NCI-H1694 (cell line): ENCODE results near the gene NEAT1.

ENCODE experiments used
- DNase-seq: peaks from one replicate; lab custom pipeline; 2025; lab: John Stamatoyannopoulos, UW

NEAT1 gene

DNA sequence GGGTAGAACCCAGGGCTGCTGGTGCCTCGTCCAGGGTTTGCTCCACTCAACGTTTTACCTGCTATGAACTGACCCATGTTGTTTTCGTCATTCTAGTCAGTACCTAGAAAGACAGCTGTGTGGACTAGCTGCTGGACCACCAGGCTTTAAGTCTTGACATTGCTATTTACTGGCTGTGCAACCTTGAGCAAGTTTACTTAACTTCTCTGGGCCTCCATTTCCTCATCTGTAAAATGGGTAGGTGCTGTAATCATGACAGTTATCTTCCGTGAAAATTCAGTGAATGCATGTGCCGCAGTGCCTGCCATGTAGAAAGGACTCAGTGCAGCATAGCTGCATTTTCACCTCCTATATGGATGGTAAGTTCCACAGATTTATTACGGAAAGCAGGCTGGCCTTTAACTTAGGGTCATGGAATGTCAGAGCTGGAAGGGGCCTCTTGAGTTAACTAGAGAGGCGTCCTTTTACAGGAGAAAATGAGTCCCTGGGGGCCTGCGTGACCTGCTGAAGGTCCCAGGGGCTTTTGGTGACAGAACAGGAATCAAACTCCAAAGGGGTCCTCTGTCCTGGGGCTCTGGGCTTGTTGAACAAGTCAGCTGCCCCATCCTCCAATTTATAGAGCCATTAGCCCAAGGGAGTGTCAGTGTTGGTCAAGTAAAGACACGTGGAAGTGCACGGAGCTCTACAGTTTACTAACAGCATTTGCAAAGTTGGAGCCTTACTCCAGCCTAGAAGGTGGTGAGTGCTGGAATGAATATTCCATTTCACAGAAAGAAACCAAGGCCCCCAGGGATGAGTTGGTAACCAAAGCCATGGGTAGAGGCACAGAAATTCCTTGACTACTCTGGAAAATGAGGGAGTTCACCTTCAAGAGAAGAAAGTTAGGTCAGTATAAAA is 64.2 kb downstream of the NEAT1 start:
- DNase-seq = no peak

- peak; percentile 98 for DNase-seq
Measured at GRCh38 chr11:65487467-65488272, 65.1 kb downstream of the NEAT1 start.

DNA sequence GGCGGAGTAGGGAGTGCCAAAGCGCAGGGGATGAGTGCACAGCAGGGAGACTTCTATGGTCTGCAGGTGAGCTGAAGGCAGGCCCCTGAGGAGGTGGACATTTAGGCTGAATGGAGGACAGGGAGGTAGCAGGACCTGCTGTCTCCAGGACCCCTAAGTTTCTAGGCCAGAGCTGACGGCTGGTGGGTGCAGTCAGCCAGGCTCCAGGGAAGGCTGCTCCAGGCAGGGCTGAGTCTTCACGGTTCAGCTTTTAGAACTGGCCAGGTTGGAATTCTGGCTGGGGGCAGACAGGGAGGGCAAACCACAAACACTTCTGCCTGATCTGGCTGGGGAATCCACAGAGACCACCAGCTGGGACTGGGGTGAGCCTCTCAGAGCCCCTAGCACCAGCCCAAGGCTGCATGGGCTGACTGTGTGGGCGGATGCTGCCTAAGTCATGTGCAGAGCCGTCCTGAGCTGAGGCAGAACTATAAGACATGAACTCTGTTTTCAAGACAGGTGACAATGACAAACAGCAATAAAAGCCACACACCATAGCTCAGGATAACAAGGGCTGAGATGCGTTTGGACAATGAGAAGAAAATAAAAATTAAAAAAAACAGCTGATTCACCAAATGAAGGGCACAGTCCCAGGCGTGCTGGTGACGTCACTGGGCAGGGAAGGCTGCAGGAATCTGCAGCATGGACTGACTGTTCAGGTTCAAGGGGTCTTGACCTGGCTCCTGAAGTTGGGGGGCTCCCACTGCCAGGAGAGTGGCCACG is 65.9 kb downstream of the NEAT1 start:
- no peak for DNase-seq

GRCh38 chr11:65489035-65489705 is 66.6 kb downstream of the NEAT1 start:
- DNase-seq = no peak

- peak; percentile 46 for DNase-seq
Measured at GRCh38 chr11:65489706-65490320, 67.2 kb downstream of the NEAT1 start.

GRCh38 chr11:65491163-65491465 is 68.5 kb downstream of the NEAT1 start:
- DNase-seq = no peak

DNA sequence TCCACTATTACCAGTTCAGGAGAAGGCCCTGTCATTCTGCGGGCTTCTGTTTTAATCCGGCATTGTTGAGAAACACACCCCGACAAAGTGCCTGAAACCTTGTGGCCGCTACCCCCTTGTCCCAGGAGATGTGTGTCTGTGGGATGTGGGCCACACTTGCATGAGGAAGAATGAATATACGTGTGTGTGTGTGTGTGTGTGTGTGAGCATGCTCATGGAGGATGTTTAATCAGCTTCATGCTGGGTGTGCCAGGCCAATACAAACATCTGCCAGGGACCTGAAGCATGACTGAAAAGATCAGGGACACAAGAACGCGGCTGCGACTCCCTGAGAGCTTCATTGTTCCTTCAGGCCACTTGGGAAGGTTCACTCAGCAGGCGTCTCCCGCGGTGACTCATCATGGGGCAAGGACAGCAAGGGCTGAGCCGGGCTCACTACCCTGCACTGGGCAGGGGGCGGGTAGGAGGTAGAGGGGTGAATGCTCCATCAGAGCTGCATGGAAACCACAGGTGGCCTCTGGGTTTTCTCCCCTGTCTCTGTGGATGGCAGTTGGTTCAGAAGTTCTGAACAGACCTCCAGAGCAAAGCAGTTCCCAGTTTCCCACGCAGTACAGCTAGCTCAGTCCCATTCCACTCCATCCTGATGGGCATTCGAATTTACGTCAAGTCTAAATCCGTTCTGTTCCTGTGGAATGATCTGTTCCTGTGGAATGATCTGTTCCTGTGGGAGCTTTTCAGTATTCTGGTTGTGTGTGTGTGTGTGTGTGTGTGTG is 69.2 kb downstream of the NEAT1 start:
- peak; percentile 45 for DNase-seq

DNA sequence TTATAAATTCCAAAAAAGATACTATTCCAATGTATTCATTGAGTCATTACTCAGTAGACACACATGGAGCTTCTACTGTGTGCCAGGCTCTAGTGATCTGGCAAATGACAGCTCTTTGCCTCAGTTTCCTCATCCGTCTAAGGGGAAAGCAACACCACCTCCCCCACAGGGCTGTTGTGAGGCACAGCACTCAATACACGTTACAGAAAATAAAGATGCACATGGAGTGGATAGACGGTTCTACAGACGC is 69.7 kb downstream of the NEAT1 start:
- DNase-seq = no peak

DNA sequence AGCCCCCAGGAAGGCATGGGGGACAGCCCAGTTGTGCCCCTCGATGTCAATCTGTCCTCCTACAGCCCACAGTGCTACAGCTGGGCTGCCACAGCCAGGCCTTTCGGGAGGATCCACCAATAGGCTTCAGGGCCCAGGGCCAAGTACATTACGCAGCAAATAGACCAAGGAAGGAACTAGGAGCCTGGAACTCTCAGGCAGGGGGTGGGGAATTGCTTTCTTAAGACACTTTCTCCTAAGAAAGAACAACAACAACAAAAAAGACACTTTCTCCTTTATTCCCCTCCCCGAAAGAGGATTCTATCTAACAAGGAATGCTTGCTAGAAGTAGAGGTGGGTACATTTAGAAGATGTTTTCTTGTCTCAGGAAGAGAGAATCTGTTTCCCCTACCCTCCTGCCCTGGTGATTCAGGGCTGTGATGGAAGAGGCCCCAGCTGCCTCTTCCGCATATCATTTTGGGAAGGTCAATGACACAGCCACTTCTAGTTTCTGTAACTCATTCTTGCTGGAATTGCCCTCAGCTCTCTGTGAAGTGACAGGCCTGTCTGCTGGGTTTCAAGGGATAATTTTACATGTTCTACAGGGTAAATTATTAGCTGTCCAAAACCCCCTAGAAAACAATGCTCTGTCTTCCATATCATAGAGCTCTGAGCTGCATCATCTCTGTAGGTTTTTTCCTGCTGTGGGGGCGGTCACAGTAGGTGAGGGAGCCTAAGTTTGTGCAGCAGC is 70.2 kb downstream of the NEAT1 start:
- no peak for DNase-seq

DNA sequence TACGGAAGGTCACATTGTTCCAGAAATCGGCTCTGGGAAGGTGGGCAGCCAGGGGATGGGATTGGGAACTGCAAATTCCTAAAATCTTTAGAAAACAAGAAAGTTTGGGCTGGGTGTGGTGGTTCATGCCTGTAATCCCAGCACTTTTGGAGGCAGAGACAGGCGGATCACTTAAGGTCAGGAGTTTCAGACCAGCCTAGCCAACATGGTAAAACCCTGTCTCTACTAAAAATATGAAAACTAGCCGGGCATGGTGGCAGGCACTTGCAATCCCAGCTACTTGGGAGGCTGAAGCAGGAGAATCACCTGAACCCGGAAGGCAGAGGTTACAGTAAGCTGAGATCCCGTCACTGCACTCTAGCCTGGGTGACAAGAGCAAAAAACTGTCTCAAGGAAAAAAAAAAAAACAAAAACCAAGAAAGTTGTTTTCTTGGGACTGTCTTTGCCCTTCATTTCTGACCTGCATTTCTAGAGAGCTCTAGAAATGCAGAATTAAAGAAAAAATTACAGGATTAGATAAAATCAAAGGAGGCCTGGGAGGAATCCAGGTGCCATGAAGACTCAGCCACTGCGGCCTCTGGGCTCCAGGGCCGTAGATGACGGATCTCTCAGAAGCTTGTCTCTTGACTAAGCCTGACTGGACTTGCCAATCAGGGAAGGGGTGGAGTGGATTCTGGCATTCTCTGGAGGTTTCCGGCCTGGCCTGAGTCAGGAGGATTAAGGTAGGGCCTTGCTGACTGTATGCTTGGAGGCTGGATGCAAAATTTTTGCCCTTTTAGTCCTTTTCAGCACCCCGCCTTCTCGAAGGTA is 71.0 kb downstream of the NEAT1 start:
- no peak for DNase-seq
